HepG2 (cell line): ENCODE measurements around the gene ZNF821. TPM values are rescaled to one million over a fixed set of nuclear protein-coding genes. Genes with fewer than 3 reads are reported as not detected.

Experiments used
- CEBPG ChIP-seq: IDR thresholded peaks from 2 replicates; pipeline ENCODE4 v1.6.1; 2016
- CREBL2 ChIP-seq: sonication (generic); formaldehyde crosslinking; IDR thresholded peaks from 2 replicates; pipeline ENCODE4 v1.8.1; 2023; ENCODE audit warnings: missing genetic modification reagents, mild to moderate bottlenecking, borderline replicate concordance
- CSRNP2 ChIP-seq: sonication (generic); formaldehyde crosslinking; conservative IDR thresholded peaks from 2 replicates; pipeline ENCODE4 v1.8.0; 2022; ENCODE audit warnings: low read depth, missing genetic modification reagents
- DMAP1 ChIP-seq: IDR thresholded peaks from 2 replicates; pipeline ENCODE4 v1.6.1; 2016
- GABPB1 ChIP-seq: IDR thresholded peaks from 2 replicates; pipeline ENCODE4 v1.6.1; 2016; ENCODE audit warnings: mild to moderate bottlenecking, missing genetic modification reagents, moderate library complexity, missing compliant biosample characterization
- HDAC2 ChIP-seq: sonication (generic); formaldehyde crosslinking; IDR thresholded peaks from 2 replicates; pipeline ENCODE4 v1.4.0; 2020; ENCODE audit warnings: missing genetic modification reagents
- HINFP ChIP-seq: sonication (generic); formaldehyde crosslinking; IDR thresholded peaks from 2 replicates; pipeline ENCODE4 v1.4.0; 2020; ENCODE audit warnings: low read depth, mild to moderate bottlenecking, missing genetic modification reagents
- HNRNPUL1 ChIP-seq: fragments of 200-400 bp; formaldehyde crosslinking; IDR thresholded peaks from 2 replicates; pipeline ENCODE4 v1.6.1; 2017; ENCODE audit warnings: low read depth, mild to moderate bottlenecking, low read length, moderate library complexity
- JUND ChIP-seq: sonication (generic); formaldehyde crosslinking; IDR thresholded peaks from 2 replicates; pipeline ENCODE4 v1.8.0; 2022; ENCODE audit warnings: mild to moderate bottlenecking, missing genetic modification reagents
- KLF6 ChIP-seq: IDR thresholded peaks from 2 replicates; pipeline ENCODE4 v1.8.0; 2016; ENCODE audit warnings: missing biosample characterization, missing genetic modification reagents
- KLF9 ChIP-seq: IDR thresholded peaks from 2 replicates; pipeline ENCODE4 v1.6.1; 2016; ENCODE audit warnings: low read depth
- MBD4 ChIP-seq: IDR thresholded peaks from 2 replicates; pipeline ENCODE4 v1.6.1; 2012; ENCODE audit warnings: low read length, inconsistent platforms, borderline replicate concordance
- MTERF4 ChIP-seq: sonication (generic); formaldehyde crosslinking; IDR thresholded peaks from 2 replicates; pipeline ENCODE4 v1.8.0; 2023; ENCODE audit warnings: mild to moderate bottlenecking, missing genetic modification reagents
- NBN ChIP-seq: fragments of 450-650 bp; conservative IDR thresholded peaks from 2 replicates; pipeline ENCODE4 v1.6.1; 2017
- NCOR1 ChIP-seq: fragments of 200-600 bp; sonication (generic); IDR thresholded peaks from 2 replicates; pipeline ENCODE4 v1.7.0; 2017; ENCODE audit warnings: antibody characterized with exemption, low read length, borderline replicate concordance
- NPAS2 ChIP-seq: sonication (generic); formaldehyde crosslinking; IDR thresholded peaks from 2 replicates; pipeline ENCODE4 v1.8.0; 2022; ENCODE audit warnings: mild to moderate bottlenecking, missing genetic modification reagents, borderline replicate concordance
- PAWR ChIP-seq: sonication (generic); formaldehyde crosslinking; IDR thresholded peaks from 2 replicates; pipeline ENCODE4 v1.4.0; 2020; ENCODE audit warnings: missing genetic modification reagents, mild to moderate bottlenecking, borderline replicate concordance
- PBX2 ChIP-seq: IDR thresholded peaks from 2 replicates; pipeline ENCODE4 v1.6.1; 2016; ENCODE audit warnings: control low read depth
- PTBP1 ChIP-seq: fragments of 200-400 bp; formaldehyde crosslinking; IDR thresholded peaks from 2 replicates; pipeline ENCODE4 v1.6.1; 2018; ENCODE audit warnings: low read length, low read depth; ENCODE audit not compliant: poor library complexity, severe bottlenecking
- RFX3 ChIP-seq: IDR thresholded peaks from 2 replicates; pipeline ENCODE4 v1.6.1; 2016; ENCODE audit warnings: missing biosample characterization, missing genetic modification reagents
- ZKSCAN8 ChIP-seq: IDR thresholded peaks from 2 replicates; pipeline ENCODE4 v1.6.1; 2016; ENCODE audit warnings: borderline replicate concordance, missing genetic modification reagents, missing compliant biosample characterization
- ZNF296 ChIP-seq: sonication (generic); formaldehyde crosslinking; conservative IDR thresholded peaks from 2 replicates; pipeline ENCODE4 v1.5.0; 2020; ENCODE audit warnings: mild to moderate bottlenecking, missing genetic modification reagents
- ZNF329 ChIP-seq: sonication (generic); formaldehyde crosslinking; IDR thresholded peaks from 2 replicates; pipeline ENCODE4 v1.9.0; 2021; ENCODE audit warnings: low read depth, mild to moderate bottlenecking, missing genetic modification reagents
- ZNF740 ChIP-seq: sonication (generic); formaldehyde crosslinking; IDR thresholded peaks from 2 replicates; pipeline ENCODE4 v1.4.0; 2020; ENCODE audit warnings: missing genetic modification reagents
- ZNF773 ChIP-seq: sonication (generic); formaldehyde crosslinking; IDR thresholded peaks from 2 replicates; pipeline ENCODE4 v1.4.0; 2020; ENCODE audit warnings: missing genetic modification reagents, borderline replicate concordance
- ZSCAN29 ChIP-seq: sonication (generic); formaldehyde crosslinking; conservative IDR thresholded peaks from 2 replicates; pipeline ENCODE4 v1.4.0; 2020; ENCODE audit warnings: mild to moderate bottlenecking, missing genetic modification reagents
- polyA plus RNA-seq, 8 experiments: library from polyadenylated mRNA; depleted of rRNA in 3 of 8; stranded (reverse) in 7 of 8; unstranded in 1 of 8; fragments of >200 nt; fragmentation: Illumina TruSeq in 4 of 8; extraction: Trizol in 4 of 8; gene quantifications; 2 replicates each; pipeline versions ENCODE4 v1.2.1 to v1.2.3, GENCODE V29; 2011 to 2016; ENCODE audit warnings: low read depth in 4 of 8, missing spikeins in 1 of 8, mixed read lengths in 1 of 8; ENCODE audit not compliant: insufficient read depth in 1 of 8
- total RNA-seq, 5 experiments: library from RNA; depleted of rRNA; stranded (reverse); fragments of >200 nt; fragmentation: Illumina TruSeq; extraction: Trizol; gene quantifications; 2 replicates each; pipeline ENCODE4 v1.2.3, GENCODE V29; 2016; ENCODE audit warnings: low read depth in 1 of 5

ZNF821 gene
- total and polyA plus RNA-seq, 2 of the 13 experiments (the other 11 are each of a cell fraction or from before 2014, with no cell fraction given) = 7.0 to 9.1 TPM

GRCh38 chr16:71845639-71846430 lies 38.1 kb downstream of the ZNF821 start, which contains the start of gene ATXN1L (continued):
- TF ChIP-seq HDAC2 (CRISPR knock-in tag) (peak; percentile 78), ZNF773 (no peak; the same call in 1 of the 2 replicates), KLF9 (CRISPR knock-in tag) (no peak), PTBP1 (no peak), PAWR (CRISPR knock-in tag) (no peak), KLF6 (CRISPR knock-in tag) (peak; percentile 83), ZNF740 (CRISPR knock-in tag) (peak; percentile 99), HINFP (CRISPR knock-in tag) (peak; percentile 74; the same call in 1 of the 2 replicates), RFX3 (CRISPR knock-in tag) (no peak), GABPB1 (CRISPR knock-in tag) (peak; percentile 94), ZKSCAN8 (CRISPR knock-in tag) (peak; percentile 50; the same call in 1 of the 2 replicates), MTERF4 (CRISPR knock-in tag) (no peak; the same call in 1 of the 2 replicates), DMAP1 (CRISPR knock-in tag) (peak; percentile 86), ZNF296 (no peak; the same call in 1 of the 2 replicates), PBX2 (CRISPR knock-in tag) (no peak), CSRNP2 (CRISPR knock-in tag) (no peak), NPAS2 (CRISPR knock-in tag) (no peak), NBN (no peak), JUND (CRISPR knock-in tag) (peak; percentile 30; the same call in 1 of the 2 replicates), ZNF329 (CRISPR knock-in tag) (peak; percentile 61; the same call in 1 of the 2 replicates), HNRNPUL1 (no peak), ZSCAN29 (CRISPR knock-in tag) (0 out of 2 replicates have a peak, but pooled peaks have one; percentile 38), CREBL2 (CRISPR knock-in tag) (no peak), MBD4 (no peak), NCOR1 (no peak; the same call in 1 of the 2 replicates), CEBPG (CRISPR knock-in tag) (peak; percentile 91)
